ENCODE data around the gene FNIP1.

- TF ChIP-seq CTCF (IDR thresholded peaks at IDR 0.05; ENCODE audit: borderline replicate concordance, extremely low read depth, low read length, poor library complexity, severe bottlenecking) (no peak), EZH2 (IDR thresholded peaks at IDR 0.05; ENCODE audit: borderline replicate concordance, low read depth, low read length, severe bottlenecking) (no peak)
Measured at GRCh38 chr5:131671994-131672655, 124.7 kb downstream of the FNIP1 start.

Data from DND-41 (cell line).